GM23338 (cell line): ENCODE data around the gene CYP2W1. TPM values are rescaled to one million over a fixed set of nuclear protein-coding genes. Genes with fewer than 3 reads are reported as not detected.
"Not testable (repeated sequence)": the region's sequence is repeated elsewhere in the genome, so short reads cannot be mapped to it uniquely, and the experiment has no call there.

Experiments
- ATAC-seq: fragments of 200-7000 bp; cut with Tn5 transposase; 3 replicates; pipeline ENCODE4 v1.9.1; 2020
- DNase-seq: peaks from one replicate; pipeline ENCODE4 v3.0.0-alpha.2; 2015; ENCODE audit warnings: low spot score
- H2AFZ ChIP-seq: fragments of 200-600 bp; sonication (generic); 2 replicates; pipeline ENCODE4 v1.8.0; 2016; ENCODE audit warnings: antibody characterized with exemption, mild to moderate bottlenecking, moderate library complexity
- H3F3A ChIP-seq: fragments of 200-600 bp; sonication (generic); replicated peaks from 2 replicates; pipeline ENCODE4 v1.8.0; 2017; ENCODE audit warnings: antibody characterized with exemption, mixed run types, low read depth
- H3K27ac ChIP-seq: fragments of 200-600 bp; sonication (generic); 2 replicates; pipeline ENCODE4 v1.6.1; 2016; ENCODE audit warnings: low read depth
- H3K27me3 ChIP-seq: fragments of 200-600 bp; sonication (generic); 2 replicates; pipeline ENCODE4 v1.8.0; 2016; ENCODE audit warnings: mild to moderate bottlenecking, mixed run types, moderate library complexity; ENCODE audit not compliant: insufficient read depth
- H3K36me3 ChIP-seq: fragments of 200-600 bp; sonication (generic); 2 replicates; pipeline ENCODE4 v1.8.0; 2016; ENCODE audit warnings: mild to moderate bottlenecking; ENCODE audit not compliant: insufficient read depth
- H3K4me1 ChIP-seq: fragments of 200-600 bp; sonication (generic); 2 replicates; pipeline ENCODE4 v1.8.0; 2016; ENCODE audit warnings: mild to moderate bottlenecking, moderate library complexity; ENCODE audit not compliant: insufficient read depth
- H3K4me2 ChIP-seq: fragments of 200-600 bp; sonication (generic); 2 replicates; pipeline ENCODE4 v1.7.1; 2017; ENCODE audit warnings: mixed run types
- H3K4me3 ChIP-seq: fragments of 200-600 bp; sonication (generic); 2 replicates; pipeline ENCODE4 v1.6.1; 2016; ENCODE audit warnings: mixed run types
- H3K79me2 ChIP-seq: fragments of 200-600 bp; sonication (generic); replicated peaks from 2 replicates; pipeline ENCODE4 v1.8.0; 2017; ENCODE audit warnings: mild to moderate bottlenecking; ENCODE audit not compliant: insufficient read depth
- H3K9me2 ChIP-seq: fragments of 200-600 bp; sonication (generic); 2 replicates; pipeline ENCODE4 v1.8.0; 2017; ENCODE audit not compliant: insufficient read depth
- H4K20me1 ChIP-seq: fragments of 200-600 bp; sonication (generic); replicated peaks from 2 replicates; pipeline ENCODE4 v1.8.0; 2017; ENCODE audit warnings: mild to moderate bottlenecking; ENCODE audit not compliant: insufficient read depth
- H3K27ac Mint-ChIP-seq: 2 replicates; pipeline ENCODE4 v1.8.0; 2020; ENCODE audit warnings: inconsistent platforms, mild to moderate bottlenecking, moderate library complexity, mixed read lengths
- H3K27me3 Mint-ChIP-seq: 3 replicates; pipeline ENCODE4 v1.8.0; 2022; ENCODE audit warnings: low read depth, mild to moderate bottlenecking, moderate library complexity, mixed read lengths, inconsistent platforms; ENCODE audit not compliant: insufficient read depth, poor library complexity
- H3K36me3 Mint-ChIP-seq: 3 replicates; pipeline ENCODE4 v1.8.0; 2021; ENCODE audit warnings: low read depth, mild to moderate bottlenecking, inconsistent platforms, moderate library complexity, mixed read lengths
- H3K4me1 Mint-ChIP-seq: 3 replicates; pipeline ENCODE4 v1.8.0; 2020; ENCODE audit warnings: mild to moderate bottlenecking, inconsistent platforms, mixed read lengths
- H3K4me3 Mint-ChIP-seq: 3 replicates; pipeline ENCODE4 v1.8.0; 2021; ENCODE audit warnings: moderate library complexity, mild to moderate bottlenecking, inconsistent platforms, mixed read lengths
- H3K9me3 Mint-ChIP-seq: 3 replicates; pipeline ENCODE4 v1.8.0; 2020; ENCODE audit warnings: moderate library complexity, mild to moderate bottlenecking, inconsistent platforms, mixed read lengths
- CREB1 ChIP-seq: fragments of 250-450 bp; sonication (Bioruptor Pico); IDR thresholded peaks from 2 replicates; pipeline ENCODE4 v1.5.0; 2020; ENCODE audit warnings: low read depth, mild to moderate bottlenecking, moderate library complexity
- ETS1 ChIP-seq: IDR thresholded peaks from 2 replicates; pipeline ENCODE4 v1.6.1; 2016; ENCODE audit warnings: antibody characterized with exemption
- EZH2 ChIP-seq: fragments of 200-600 bp; sonication (generic); IDR thresholded peaks from one replicate; pipeline ENCODE4 v1.8.0; 2017; ENCODE audit warnings: antibody characterized with exemption, mild to moderate bottlenecking, low read depth; ENCODE audit not compliant: unreplicated experiment
- EZH2phosphoT487 ChIP-seq: fragments of 200-600 bp; sonication (generic); IDR thresholded peaks from one replicate; pipeline ENCODE4 v1.8.1; 2018; ENCODE audit warnings: antibody characterized with exemption; ENCODE audit not compliant: unreplicated experiment
- JUNB ChIP-seq: IDR thresholded peaks from one replicate; pipeline ENCODE4 v1.6.1; 2016; ENCODE audit warnings: antibody characterized with exemption; ENCODE audit not compliant: unreplicated experiment
- POLR2AphosphoS5 ChIP-seq: IDR thresholded peaks from 2 replicates; pipeline ENCODE4 v1.6.1; 2016; ENCODE audit warnings: antibody characterized with exemption, low read depth
- STAT1 ChIP-seq: IDR thresholded peaks from one replicate; pipeline ENCODE4 v1.6.1; 2016; ENCODE audit warnings: antibody characterized with exemption; ENCODE audit not compliant: unreplicated experiment
- ZNF331 ChIP-seq: fragments of 250-450 bp; sonication (Bioruptor Pico); IDR thresholded peaks from 2 replicates; pipeline ENCODE4 v1.5.0; 2020; ENCODE audit warnings: low read depth, mild to moderate bottlenecking, moderate library complexity
- ZNF462 ChIP-seq: fragments of 250-450 bp; sonication (Bioruptor Pico); IDR thresholded peaks from 2 replicates; pipeline ENCODE4 v1.5.0; 2020; ENCODE audit warnings: mild to moderate bottlenecking, moderate library complexity
- polyA plus RNA-seq: library from polyadenylated mRNA; unstranded; fragments of >200 nt; fragmentation: Nextera tagmentation; extraction: Ambion mirVana; gene quantifications from 2 replicates; pipeline ENCODE4 v1.2.1, GENCODE V29; 2016
- total RNA-seq: library from RNA; depleted of rRNA; stranded (reverse); fragments of >200 nt; shearing (Covaris generic); gene quantifications from 2 replicates; pipeline ENCODE4 v1.2.3, GENCODE V29; 2014

CYP2W1 gene
- total and polyA plus RNA-seq, 2 experiments from 2014 or later, result not detected

- no peak for TF ChIP-seq ZNF462 (CRISPR knock-in tag)
- no peak for TF ChIP-seq ETS1
- TF ChIP-seq STAT1, result no peak
- no peak for TF ChIP-seq ZNF331 (CRISPR knock-in tag)
- TF ChIP-seq EZH2phosphoT487, result no peak
- no peak for TF ChIP-seq CREB1
- TF ChIP-seq POLR2AphosphoS5, result no peak
- TF ChIP-seq EZH2, result no peak
- no peak for TF ChIP-seq JUNB
These were observed 50.7 kb downstream of the CYP2W1 start (continued) for GRCh38 chr7:1033546-1034145.

- not testable (repeated sequence) for H3K27me3 Mint-ChIP-seq, H3F3A ChIP-seq, DNase-seq, H3K9me2 ChIP-seq, H3K4me2 ChIP-seq, H3K27ac Mint-ChIP-seq, H3K36me3 ChIP-seq, H3K4me1 Mint-ChIP-seq, H3K4me3 Mint-ChIP-seq, ATAC-seq, H3K27me3 ChIP-seq, H4K20me1 ChIP-seq, H3K4me3 ChIP-seq, H3K4me1 ChIP-seq, H2AFZ ChIP-seq, H3K79me2 ChIP-seq, H3K27ac ChIP-seq
- Mint-ChIP-seq H3K9me3 (peaks cover 19% of the 10 kb centered on the region), H3K36me3 (peaks cover 22% of the 10 kb centered on the region)
These were observed 51.8 kb downstream of the CYP2W1 start for GRCh38 chr7:1034769-1035168.

GRCh38 chr7:1036164-1036928, 53.4 kb downstream of the CYP2W1 start:
- ATAC-seq, H3K27me3 ChIP-seq, H3K4me3 Mint-ChIP-seq, H3K4me2 ChIP-seq, H3K36me3 ChIP-seq, H3K27me3 Mint-ChIP-seq, DNase-seq, H3K79me2 ChIP-seq, H3K4me3 ChIP-seq, H3K27ac Mint-ChIP-seq, H2AFZ ChIP-seq, H3F3A ChIP-seq, H4K20me1 ChIP-seq, H3K27ac ChIP-seq, H3K9me2 ChIP-seq, H3K4me1 ChIP-seq, H3K4me1 Mint-ChIP-seq: not testable (repeated sequence)
- peaks cover 28% of the 10 kb centered on the region for H3K9me3 Mint-ChIP-seq
- H3K36me3 Mint-ChIP-seq, result peaks cover 29% of the 10 kb centered on the region
